AG04450 (cell line): ENCODE data around the gene DBH. TPM values are rescaled to one million over a fixed set of nuclear protein-coding genes. Genes with fewer than 3 reads are reported as not detected.

Experiments
- CTCF ChIA-PET: fragments of 300-600, 350-600 bp; formaldehyde crosslinking; extraction: SDS; loops from one replicate; lab custom pipeline; 2022; ENCODE audit warnings: antibody characterized with exemption, inconsistent platforms; lab: Charles Lee
- POLR2A ChIA-PET: fragments of 350-600 bp; formaldehyde crosslinking; extraction: SDS; loops from one replicate; lab custom pipeline; 2021; ENCODE audit warnings: antibody characterized with exemption, inconsistent platforms; lab: Yijun Ruan, JAX
- DNase-seq: peaks from one replicate; pipeline ENCODE4 v3.0.0-alpha.2; 2011; ENCODE audit warnings: low read depth, low spot score
- H3K27ac ChIP-seq: one replicate; pipeline ENCODE4 v1.5.1; 2012; ENCODE audit warnings: low read depth, low read length, control low read depth
- H3K27me3 ChIP-seq: one replicate; pipeline ENCODE4 v1.6.0; 2012; ENCODE audit warnings: low read length; ENCODE audit not compliant: control insufficient read depth, insufficient read depth
- H3K4me3 ChIP-seq: 2 replicates; pipeline ENCODE4 v1.5.1; 2011; ENCODE audit warnings: mild to moderate bottlenecking, low read depth, low read length, control low read depth
- H3K9me3 ChIP-seq: 2 replicates; pipeline ENCODE4 v1.5.1; 2012; ENCODE audit warnings: low read length; ENCODE audit not compliant: control insufficient read depth, insufficient read depth
- polyA plus RNA-seq: library from polyadenylated mRNA; depleted of rRNA; stranded (reverse); fragments of >200 nt; gene quantifications from 2 replicates; pipeline ENCODE4 v1.2.3, GENCODE V29; 2011
- TF ChIP-seq, protein P1 (sequence below): IDR thresholded peaks from 2 replicates; pipeline ENCODE4 v1.5.1; 2011; ENCODE audit warnings: low read depth, low read length, control low read depth, inconsistent platforms

DBH gene
- polyA plus RNA-seq, 1 experiment = not detected

DNA sequence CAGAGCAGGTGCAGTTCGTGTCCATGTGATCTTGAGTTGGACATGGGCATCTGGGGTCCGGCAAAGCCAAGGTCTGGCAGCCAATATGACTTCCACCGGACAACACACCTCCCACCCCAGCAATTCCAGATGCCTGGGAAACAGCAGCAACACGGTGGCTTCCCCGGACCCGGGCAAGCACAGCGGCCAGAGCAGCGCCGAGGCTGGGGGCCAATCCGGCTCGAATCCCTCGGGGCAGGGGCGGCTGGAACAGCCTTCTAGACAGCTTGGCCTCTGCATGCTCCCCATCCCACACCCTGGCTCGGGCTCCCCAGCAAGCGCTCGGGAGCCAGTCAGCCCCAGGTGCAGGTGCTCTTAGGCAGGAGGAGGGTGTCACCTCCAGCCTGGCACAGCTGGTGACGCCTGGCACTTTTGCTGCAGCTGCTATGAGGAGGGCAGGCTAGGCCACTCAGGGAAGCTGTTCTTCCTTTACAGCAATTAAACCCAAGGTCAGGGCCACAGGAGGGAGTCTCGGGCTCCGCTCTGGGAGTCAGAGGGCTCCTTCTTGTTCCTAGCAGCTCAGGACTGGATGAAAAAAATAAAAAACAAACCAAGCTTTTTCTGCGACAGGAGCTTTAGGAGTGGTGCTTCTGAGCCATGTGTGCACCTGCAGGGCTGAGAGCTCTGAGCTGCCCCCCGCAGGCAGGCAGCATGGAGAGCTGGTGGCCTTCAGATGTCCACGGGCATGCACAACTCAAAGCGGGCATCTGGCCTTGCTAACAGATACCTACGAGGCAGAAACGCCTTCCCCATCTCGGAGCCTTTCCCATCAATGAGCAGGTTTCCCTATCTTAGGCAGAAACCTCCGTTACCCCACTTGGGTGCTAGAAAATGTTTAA is 28.2 kb downstream of the DBH start:
- TF ChIP-seq, protein P1, sequence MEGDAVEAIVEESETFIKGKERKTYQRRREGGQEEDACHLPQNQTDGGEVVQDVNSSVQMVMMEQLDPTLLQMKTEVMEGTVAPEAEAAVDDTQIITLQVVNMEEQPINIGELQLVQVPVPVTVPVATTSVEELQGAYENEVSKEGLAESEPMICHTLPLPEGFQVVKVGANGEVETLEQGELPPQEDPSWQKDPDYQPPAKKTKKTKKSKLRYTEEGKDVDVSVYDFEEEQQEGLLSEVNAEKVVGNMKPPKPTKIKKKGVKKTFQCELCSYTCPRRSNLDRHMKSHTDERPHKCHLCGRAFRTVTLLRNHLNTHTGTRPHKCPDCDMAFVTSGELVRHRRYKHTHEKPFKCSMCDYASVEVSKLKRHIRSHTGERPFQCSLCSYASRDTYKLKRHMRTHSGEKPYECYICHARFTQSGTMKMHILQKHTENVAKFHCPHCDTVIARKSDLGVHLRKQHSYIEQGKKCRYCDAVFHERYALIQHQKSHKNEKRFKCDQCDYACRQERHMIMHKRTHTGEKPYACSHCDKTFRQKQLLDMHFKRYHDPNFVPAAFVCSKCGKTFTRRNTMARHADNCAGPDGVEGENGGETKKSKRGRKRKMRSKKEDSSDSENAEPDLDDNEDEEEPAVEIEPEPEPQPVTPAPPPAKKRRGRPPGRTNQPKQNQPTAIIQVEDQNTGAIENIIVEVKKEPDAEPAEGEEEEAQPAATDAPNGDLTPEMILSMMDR = no peak
- ChIA-PET POLR2A (no interaction called here), CTCF (no interaction called here)

GRCh38 chr9:133665096-133665495 is 28.9 kb downstream of the DBH start:
- ChIA-PET CTCF (no interaction called here), POLR2A (no interaction called here)
- H3K27ac ChIP-seq = no peak overlapping the region
- no peak overlapping the region for H3K4me3 ChIP-seq
- H3K27me3 ChIP-seq = peaks cover 13% of the 10 kb centered on the region
- DNase-seq = no peak
- TF ChIP-seq, protein P1 = no peak
- no peaks in the 10 kb centered on the region; the same call in 1 of the 2 replicates for H3K9me3 ChIP-seq

More for the DNA sequence above, 28.2 kb downstream of the DBH start:
- H3K27ac ChIP-seq = no peak overlapping the region
- no peaks in the 10 kb centered on the region; the same call in 1 of the 2 replicates for H3K9me3 ChIP-seq
- H3K4me3 ChIP-seq = no peak overlapping the region
- H3K27me3 ChIP-seq = peaks cover 20% of the 10 kb centered on the region
- DNase-seq = no peak

DNA sequence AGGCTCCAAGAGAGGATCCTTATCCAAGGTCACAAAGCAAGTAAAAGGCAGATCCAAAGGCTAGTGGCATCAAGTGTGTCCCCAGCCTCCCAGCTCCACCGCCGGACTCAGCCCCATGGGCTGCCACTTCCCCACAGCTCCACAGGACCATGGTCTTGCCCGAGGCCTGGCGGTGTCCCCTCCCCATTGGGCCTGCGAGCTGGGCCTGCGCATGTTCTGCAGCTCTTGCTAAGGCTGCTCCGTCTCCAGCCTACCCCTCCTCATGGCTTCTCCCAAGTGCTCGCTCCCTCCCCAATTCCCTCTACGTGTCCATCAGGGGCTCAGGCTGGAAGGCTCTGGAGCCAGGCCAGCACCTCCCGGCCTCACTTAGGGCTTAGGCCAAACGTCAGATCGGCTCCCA is 29.4 kb downstream of the DBH start:
- H3K9me3 ChIP-seq = no peaks in the 10 kb centered on the region; the same call in 1 of the 2 replicates
- POLR2A ChIA-PET = no interaction called here
- CTCF ChIA-PET = no interaction called here
- no peak overlapping the region for H3K27ac ChIP-seq
- no peak overlapping the region for H3K4me3 ChIP-seq
- no peak for DNase-seq
- TF ChIP-seq, protein P1 = no peak
- H3K27me3 ChIP-seq = peaks cover 10% of the 10 kb centered on the region

DNA sequence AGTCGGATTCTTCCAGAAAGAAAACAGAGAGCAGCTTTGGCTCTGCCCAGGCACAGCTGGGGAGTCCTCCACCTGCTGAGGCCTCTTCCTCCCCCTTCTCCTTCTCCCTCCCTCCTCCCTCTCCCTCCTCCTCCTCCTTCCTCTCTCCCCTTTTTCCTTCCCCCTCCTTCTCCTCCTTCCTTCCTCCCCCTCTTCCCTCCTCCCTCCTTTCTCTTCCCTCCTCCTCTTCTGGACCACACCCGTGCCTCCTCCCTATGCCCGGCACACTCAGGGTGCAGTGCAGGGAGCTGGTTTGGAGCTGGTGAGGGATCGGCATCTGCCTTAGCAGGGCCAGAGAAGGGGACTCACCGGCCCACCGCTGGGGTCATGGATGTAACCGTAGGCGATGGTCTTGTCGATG is 30.2 kb downstream of the DBH start:
- no peak for DNase-seq
- POLR2A ChIA-PET = no interaction called here
- Histone ChIP-seq H3K27ac (no peak overlapping the region), H3K27me3 (peaks cover 8% of the 10 kb centered on the region), H3K4me3 (no peak overlapping the region), H3K9me3 (no peaks in the 10 kb centered on the region; the same call in 1 of the 2 replicates)
- TF ChIP-seq, protein P1 = no peak
- CTCF ChIA-PET = no interaction called here

DNA sequence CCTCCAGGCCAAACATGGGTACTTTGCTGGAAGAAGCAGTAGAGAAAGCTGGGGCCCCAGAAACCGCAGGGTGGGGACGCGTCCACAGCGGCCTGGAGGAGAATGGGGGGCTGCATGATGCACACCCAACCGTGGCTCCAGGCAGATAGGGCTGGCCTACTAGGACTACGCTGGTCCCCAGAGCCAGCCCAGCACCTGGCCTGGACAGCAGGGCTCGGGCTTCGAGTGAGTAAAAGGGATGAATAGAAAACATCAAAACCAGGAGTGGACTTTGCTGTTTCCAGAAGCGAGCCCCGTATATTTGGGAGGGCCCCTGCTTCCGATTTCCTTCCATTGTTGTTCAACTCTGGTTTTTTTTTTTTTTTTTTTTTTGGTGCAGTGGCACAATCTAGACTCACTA is 30.7 kb downstream of the DBH start:
- DNase-seq = no peak
- TF ChIP-seq, protein P1 = no peak
- Histone ChIP-seq H3K4me3 (no peak overlapping the region), H3K27me3 (peaks cover 8% of the 10 kb centered on the region), H3K27ac (no peak overlapping the region), H3K9me3 (no peaks in the 10 kb centered on the region; the same call in 1 of the 2 replicates)
- POLR2A ChIA-PET = no interaction called here
- CTCF ChIA-PET = no interaction called here
